BJ (cell line): ENCODE data around the gene JAG2. TPM values are rescaled to one million over a fixed set of nuclear protein-coding genes. Genes with fewer than 3 reads are reported as not detected.

Experiments
- CTCF ChIA-PET: fragments of 350-600 bp; formaldehyde crosslinking; extraction: SDS; loops from one replicate; lab custom pipeline; 2021; ENCODE audit warnings: antibody characterized with exemption, inconsistent platforms; lab: Yijun Ruan, JAX
- POLR2A ChIA-PET: fragments of 300-600 bp; sonication (Branson Sonifier 250); formaldehyde crosslinking; extraction: SDS; loops from one replicate; lab custom pipeline; 2021; ENCODE audit warnings: antibody characterized with exemption; lab: Charles Lee
- DNase-seq: peaks from one replicate; pipeline ENCODE4 v3.0.0-alpha.2; 2011; ENCODE audit warnings: low read depth
- H3K27me3 ChIP-seq: 2 replicates; pipeline ENCODE4 v1.6.0; 2011; ENCODE audit warnings: low read length; ENCODE audit not compliant: control insufficient read depth, insufficient read depth
- H3K36me3 ChIP-seq: 2 replicates; pipeline ENCODE4 v1.5.1; 2011; ENCODE audit warnings: low read length; ENCODE audit not compliant: control insufficient read depth, insufficient read depth
- H3K4me3 ChIP-seq: 2 replicates; pipeline ENCODE4 v1.5.1; 2011; ENCODE audit warnings: low read depth, mild to moderate bottlenecking, control low read depth, low read length
- polyA plus RNA-seq: library from polyadenylated mRNA; depleted of rRNA; stranded (reverse); fragments of >200 nt; gene quantifications from 2 replicates; pipeline ENCODE4 v1.2.3, GENCODE V29; 2011
- TF ChIP-seq, protein P1 (sequence below): IDR thresholded peaks from 2 replicates; pipeline ENCODE4 v1.5.1; 2011; ENCODE audit warnings: low read depth, mild to moderate bottlenecking, control low read depth, inconsistent platforms, low read length, moderate library complexity; ENCODE audit not compliant: insufficient read depth

JAG2 gene
- polyA plus RNA-seq, 1 experiment, result 0.23 TPM

DNA sequence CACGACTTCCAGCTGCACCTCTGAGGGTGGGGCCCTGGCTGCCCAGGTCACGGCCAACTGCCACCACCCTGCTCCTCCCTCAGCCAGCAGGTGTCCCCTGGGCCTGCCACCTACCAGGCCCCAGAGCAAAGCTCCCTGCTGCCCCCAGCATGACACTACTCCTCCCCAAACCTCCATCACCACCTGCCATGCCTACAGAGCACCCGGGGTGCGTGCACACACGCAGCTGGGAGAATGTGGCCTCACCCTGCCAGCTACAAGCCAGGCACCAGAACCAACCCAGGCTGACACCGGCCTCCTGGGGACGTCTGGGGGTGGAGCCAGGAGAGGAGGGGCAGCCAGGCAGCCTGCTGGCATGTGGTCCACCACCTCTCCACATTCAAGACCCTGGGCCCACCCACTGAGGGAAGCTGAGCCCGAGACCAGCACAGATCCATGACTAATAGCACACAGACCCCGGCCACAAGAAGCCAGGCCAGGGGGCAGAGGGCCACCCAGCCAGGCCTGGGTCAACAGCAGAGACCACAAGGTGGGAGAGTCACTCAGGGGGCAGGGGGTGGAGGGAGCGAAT, 3.4 kb downstream of the JAG2 start:
- no peak for DNase-seq
- ChIA-PET POLR2A (no interaction called here), CTCF (interaction anchor here (1.2 kb wide), 2 partner anchors 74 to 94 kb away, joined by 3 read pairs; no protein-coding TSS in a partner anchor)
- TF ChIP-seq, protein P1, sequence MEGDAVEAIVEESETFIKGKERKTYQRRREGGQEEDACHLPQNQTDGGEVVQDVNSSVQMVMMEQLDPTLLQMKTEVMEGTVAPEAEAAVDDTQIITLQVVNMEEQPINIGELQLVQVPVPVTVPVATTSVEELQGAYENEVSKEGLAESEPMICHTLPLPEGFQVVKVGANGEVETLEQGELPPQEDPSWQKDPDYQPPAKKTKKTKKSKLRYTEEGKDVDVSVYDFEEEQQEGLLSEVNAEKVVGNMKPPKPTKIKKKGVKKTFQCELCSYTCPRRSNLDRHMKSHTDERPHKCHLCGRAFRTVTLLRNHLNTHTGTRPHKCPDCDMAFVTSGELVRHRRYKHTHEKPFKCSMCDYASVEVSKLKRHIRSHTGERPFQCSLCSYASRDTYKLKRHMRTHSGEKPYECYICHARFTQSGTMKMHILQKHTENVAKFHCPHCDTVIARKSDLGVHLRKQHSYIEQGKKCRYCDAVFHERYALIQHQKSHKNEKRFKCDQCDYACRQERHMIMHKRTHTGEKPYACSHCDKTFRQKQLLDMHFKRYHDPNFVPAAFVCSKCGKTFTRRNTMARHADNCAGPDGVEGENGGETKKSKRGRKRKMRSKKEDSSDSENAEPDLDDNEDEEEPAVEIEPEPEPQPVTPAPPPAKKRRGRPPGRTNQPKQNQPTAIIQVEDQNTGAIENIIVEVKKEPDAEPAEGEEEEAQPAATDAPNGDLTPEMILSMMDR, result no peak
- no peaks in the 10 kb centered on the region for H3K36me3 ChIP-seq
- peaks cover 11% of the 10 kb centered on the region for H3K27me3 ChIP-seq
- no peak overlapping the region for H3K4me3 ChIP-seq

- CTCF ChIA-PET, result no interaction called here
- POLR2A ChIA-PET, result no interaction called here
- H3K36me3 ChIP-seq, result no peaks in the 10 kb centered on the region
Observed at GRCh38 chr14:105163040-105163742, 5.4 kb downstream of the JAG2 start.

DNA sequence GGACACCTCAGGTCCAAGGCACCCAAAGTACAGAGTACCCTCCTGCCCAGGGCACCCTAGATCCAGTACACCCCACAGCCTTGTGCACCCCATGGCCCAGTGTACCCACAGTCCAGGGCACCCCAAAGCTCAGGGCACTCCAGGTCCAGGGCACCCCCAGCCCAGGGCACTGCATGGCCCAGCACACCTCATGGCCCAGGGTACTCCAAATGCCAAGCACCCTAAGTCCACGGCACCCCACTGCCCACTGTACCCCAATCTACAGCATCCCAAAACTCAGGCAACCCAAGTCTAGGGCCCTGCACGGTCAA, 6.0 kb downstream of the JAG2 start:
- CTCF ChIA-PET, result no interaction called here
- Histone ChIP-seq H3K36me3 (no peaks in the 10 kb centered on the region), H3K27me3 (peaks cover 4% of the 10 kb centered on the region), H3K4me3 (no peak overlapping the region)
- no peak for DNase-seq
- TF ChIP-seq, protein P1, result no peak
- POLR2A ChIA-PET, result no interaction called here

More at GRCh38 chr14:105163040-105163742, 5.4 kb downstream of the JAG2 start:
- no peak for DNase-seq
- TF ChIP-seq, protein P1, result no peak
- H3K27me3 ChIP-seq, result peaks cover 4% of the 10 kb centered on the region
- no peak overlapping the region for H3K4me3 ChIP-seq

- TF ChIP-seq, protein P1, result no peak
- H3K36me3 ChIP-seq, result no peaks in the 10 kb centered on the region
- POLR2A ChIA-PET, result no interaction called here
- no peak overlapping the region for H3K4me3 ChIP-seq
- no peak for DNase-seq
- H3K27me3 ChIP-seq, result peaks cover 4% of the 10 kb centered on the region
- CTCF ChIA-PET, result no interaction called here
Observed at GRCh38 chr14:105161964-105162668, 6.5 kb downstream of the JAG2 start.

- CTCF ChIA-PET, result no interaction called here
- Histone ChIP-seq H3K36me3 (no peaks in the 10 kb centered on the region), H3K4me3 (no peak overlapping the region), H3K27me3 (no peaks in the 10 kb centered on the region)
- DNase-seq, result no peak
- TF ChIP-seq, protein P1, result no peak
- POLR2A ChIA-PET, result no interaction called here
Observed at GRCh38 chr14:105161309-105161708, 7.3 kb downstream of the JAG2 start.
